ENCODE data around the gene SKP1. TPM values are rescaled to one million over a fixed set of nuclear protein-coding genes. Genes with fewer than 3 reads are reported as not detected.

The SKP1 gene
- total and polyA plus RNA-seq, 10 of the 15 experiments (the other 5 are each of a cell fraction or from before 2014, with no cell fraction given) = 100 to 1,686 (median 519) TPM

- 0 out of 4 replicates have a peak, but pooled peaks of 1 of the 2 experiments have one; percentile 9 for TF ChIP-seq EP300 (IDR thresholded peaks at IDR 0.05; ENCODE audit: borderline replicate concordance in 1 of 2, control insufficient read depth in 1 of 2, low read depth in 2 of 2, low read length in 2 of 2)
- peak; percentile 57 to 68; a peak in 3 of 4 replicates for TF ChIP-seq IKZF2 (IDR thresholded peaks at IDR 0.05)
- no peak for TF ChIP-seq FOS (IDR thresholded peaks at IDR 0.05; ENCODE audit: borderline replicate concordance, extremely low read depth, insufficient read length)
- TF ChIP-seq CREM (IDR thresholded peaks at IDR 0.05; ENCODE audit: low read depth) = peak; percentile 91
- peak; percentile 45 for TF ChIP-seq SKIL (IDR thresholded peaks at IDR 0.05; ENCODE audit: low read depth, poor library complexity, severe bottlenecking)
- TF ChIP-seq ATF7 (IDR thresholded peaks at IDR 0.05; ENCODE audit: low read depth) = peak; percentile 94
- 0 out of 2 replicates have a peak, but pooled peaks have one; percentile 36 for TF ChIP-seq EED (IDR thresholded peaks at IDR 0.05; ENCODE audit: low read depth)
- TF ChIP-seq YY1 (IDR thresholded peaks at IDR 0.05; ENCODE audit: low read depth, low read length) = no peak
- peak; percentile 85 for TF ChIP-seq JUNB (IDR thresholded peaks at IDR 0.05)
- 0 out of 2 replicates have a peak, but pooled peaks have one; percentile 47 for TF ChIP-seq HDGF (IDR thresholded peaks at IDR 0.05)
- TF ChIP-seq RUNX3 (IDR thresholded peaks at IDR 0.05; ENCODE audit: low read length) = peak; percentile 36; the same call in 1 of the 2 replicates
- peak; percentile 76 for TF ChIP-seq IRF4 (IDR thresholded peaks at IDR 0.05; ENCODE audit: low read depth, low read length)
- no peak for TF ChIP-seq ASH2L (IDR thresholded peaks at IDR 0.05; ENCODE audit: borderline replicate concordance, low read depth)
- peak; percentile 53; the same call in 1 of the 2 replicates for TF ChIP-seq ZBED1 (IDR thresholded peaks at IDR 0.05; ENCODE audit: borderline replicate concordance)
- peak; percentile 60 for TF ChIP-seq BCL3 (IDR thresholded peaks at IDR 0.05; ENCODE audit: borderline replicate concordance, insufficient read depth, low read depth, low read length, poor library complexity, severe bottlenecking)
- TF ChIP-seq SMARCA5 (IDR thresholded peaks at IDR 0.05) = peak; percentile 43; the same call in 1 of the 2 replicates
- no peak for TF ChIP-seq SRF (IDR thresholded peaks at IDR 0.05; ENCODE audit: low read depth in 2 of 2, low read length in 2 of 2)
- TF ChIP-seq ATF2 (IDR thresholded peaks at IDR 0.05; ENCODE audit: low read length) = peak; percentile 84
- TF ChIP-seq, protein P1, sequence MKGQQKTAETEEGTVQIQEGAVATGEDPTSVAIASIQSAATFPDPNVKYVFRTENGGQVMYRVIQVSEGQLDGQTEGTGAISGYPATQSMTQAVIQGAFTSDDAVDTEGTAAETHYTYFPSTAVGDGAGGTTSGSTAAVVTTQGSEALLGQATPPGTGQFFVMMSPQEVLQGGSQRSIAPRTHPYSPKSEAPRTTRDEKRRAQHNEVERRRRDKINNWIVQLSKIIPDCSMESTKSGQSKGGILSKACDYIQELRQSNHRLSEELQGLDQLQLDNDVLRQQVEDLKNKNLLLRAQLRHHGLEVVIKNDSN (IDR thresholded peaks at IDR 0.05; ENCODE audit: borderline replicate concordance, extremely low read length, insufficient read depth, low read depth, low read length) = no peak
- peak; percentile 36; the same call in 1 of the 2 replicates for TF ChIP-seq GATAD2B (conservative IDR thresholded peaks at IDR 0.05; ENCODE audit: low read depth)
- TF ChIP-seq, protein P2, sequence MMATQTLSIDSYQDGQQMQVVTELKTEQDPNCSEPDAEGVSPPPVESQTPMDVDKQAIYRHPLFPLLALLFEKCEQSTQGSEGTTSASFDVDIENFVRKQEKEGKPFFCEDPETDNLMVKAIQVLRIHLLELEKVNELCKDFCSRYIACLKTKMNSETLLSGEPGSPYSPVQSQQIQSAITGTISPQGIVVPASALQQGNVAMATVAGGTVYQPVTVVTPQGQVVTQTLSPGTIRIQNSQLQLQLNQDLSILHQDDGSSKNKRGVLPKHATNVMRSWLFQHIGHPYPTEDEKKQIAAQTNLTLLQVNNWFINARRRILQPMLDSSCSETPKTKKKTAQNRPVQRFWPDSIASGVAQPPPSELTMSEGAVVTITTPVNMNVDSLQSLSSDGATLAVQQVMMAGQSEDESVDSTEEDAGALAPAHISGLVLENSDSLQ (IDR thresholded peaks at IDR 0.05) = peak; percentile 49
Observed at GRCh38 chr5:134111741-134112647, 64.8 kb downstream of the SKP1 start (continued).

Data from GM12878 (cell line).